ENCODE measurements around the gene SLC18A2.

DNA sequence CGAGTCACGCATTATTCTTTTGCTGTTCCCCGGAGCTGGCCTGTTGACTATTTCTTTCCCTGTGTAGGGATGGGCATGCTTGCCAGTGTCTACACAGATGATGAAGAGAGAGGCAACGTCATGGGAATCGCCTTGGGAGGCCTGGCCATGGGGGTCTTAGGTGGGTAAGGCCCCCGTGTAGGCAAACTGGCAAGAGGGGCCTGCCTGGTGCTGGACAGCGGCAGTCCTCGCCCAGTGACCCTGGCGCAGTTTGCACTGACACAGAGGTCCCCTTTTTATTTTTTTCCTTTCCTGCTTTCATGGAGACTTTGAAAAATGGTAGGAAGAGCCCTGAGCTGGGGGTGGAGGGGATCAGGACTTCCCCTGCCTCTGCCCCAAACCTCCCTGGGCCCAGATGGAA, 13.4 kb downstream of the SLC18A2 start:
- TF ChIP-seq CTCF (IDR thresholded peaks at IDR 0.05; ENCODE audit: low read length) (no peak), EZH2 (IDR thresholded peaks at IDR 0.05; ENCODE audit: borderline replicate concordance, low read length) (no peak)

Data from OCI-LY1 (cell line).